ENCODE measurements around the gene DYNC1LI1. TPM values are rescaled to one million over a fixed set of nuclear protein-coding genes. Genes with fewer than 3 reads are reported as not detected.

Gene DYNC1LI1
- total and polyA plus RNA-seq, 2 donors, result 28.4 to 29.2 TPM

DNA sequence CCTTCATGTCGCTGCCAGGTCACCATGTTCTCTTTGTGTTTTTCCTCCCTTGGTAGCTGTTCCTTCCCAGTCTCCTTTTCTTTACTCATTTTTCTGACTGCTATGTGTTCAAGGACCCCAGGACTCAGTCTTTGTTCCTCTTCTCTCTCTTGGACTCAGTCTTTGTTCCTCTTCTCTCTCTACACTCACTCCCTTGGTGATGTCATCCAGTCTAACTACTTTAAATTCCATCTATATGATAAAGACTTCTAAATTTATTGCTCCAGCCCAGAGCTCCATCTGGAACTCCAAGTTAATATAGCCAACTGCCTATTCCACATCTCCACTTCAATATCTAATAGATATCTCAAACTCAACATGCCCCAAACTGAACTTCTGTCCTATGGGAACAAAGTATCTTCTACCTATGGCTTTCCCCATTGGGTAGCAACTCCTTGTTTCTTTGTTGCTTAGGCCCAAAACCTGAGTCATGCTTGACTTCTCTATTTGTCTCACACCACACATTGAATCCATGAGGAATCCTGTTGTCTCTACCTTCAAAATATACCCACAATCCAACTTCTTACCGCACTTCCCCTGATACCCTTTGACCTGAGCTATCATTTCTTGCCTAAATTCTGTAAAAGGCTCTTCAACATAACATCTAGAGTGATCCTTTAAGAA is 4.9 kb upstream of the DYNC1LI1 start:
- H3K4me1 ChIP-seq (ENCODE audit: control insufficient read depth in 2 of 2, insufficient read depth in 2 of 2, low read length in 2 of 2), result peaks cover 8 to 17% of the 10 kb centered on the region in 2 donors
- no peak overlapping the region for H3K27ac ChIP-seq (ENCODE audit: low read depth in 1 of 2, low read length in 1 of 2)
- WGBS, result 98% methylated on average over 2 of the region's 2 CpGs
- no peaks in the 10 kb centered on the region for H3K36me3 ChIP-seq (ENCODE audit: control insufficient read depth in 2 of 2, insufficient read depth in 2 of 2, low read length in 1 of 2)
- no peaks in the 10 kb centered on the region for H3K27me3 ChIP-seq (ENCODE audit: control insufficient read depth in 2 of 2, insufficient read depth in 1 of 2, low read length in 1 of 2)
- DNase-seq (ENCODE audit: low read depth in 6 of 9, low spot score in 9 of 9), result no peak
- H3K9me3 ChIP-seq (ENCODE audit: control insufficient read depth in 2 of 2, insufficient read depth in 1 of 2, low read length in 1 of 2), result peaks cover 0 to 5% of the 10 kb centered on the region in 2 donors
- no peak overlapping the region for H3K4me3 ChIP-seq (ENCODE audit: low read length in 2 of 2)

DNA sequence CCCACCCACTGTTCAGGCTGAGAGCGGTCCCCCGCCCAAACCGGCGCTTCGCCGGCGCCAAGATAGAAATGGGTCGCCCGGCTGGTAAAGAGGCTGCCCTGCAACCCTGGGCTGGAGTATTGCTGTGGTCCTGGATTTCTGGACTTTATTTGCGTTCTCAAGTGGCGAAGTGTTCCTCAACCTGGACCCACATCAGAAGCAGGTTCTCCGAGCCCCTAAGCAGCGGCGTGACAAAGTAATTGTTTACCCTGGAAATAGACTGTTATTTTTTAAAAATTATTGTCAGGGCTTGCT is 481 bp upstream of the DYNC1LI1 start:
- peak overlapping the region; percentile 67 to 68 for H3K27ac ChIP-seq (ENCODE audit: low read depth in 1 of 2, low read length in 1 of 2)
- no peaks in the 10 kb centered on the region for H3K27me3 ChIP-seq (ENCODE audit: control insufficient read depth in 2 of 2, insufficient read depth in 1 of 2, low read length in 1 of 2)
- peaks cover 3 to 7% of the 10 kb centered on the region in 2 donors for H3K4me1 ChIP-seq (ENCODE audit: control insufficient read depth in 2 of 2, insufficient read depth in 2 of 2, low read length in 2 of 2)
- H3K36me3 ChIP-seq (ENCODE audit: control insufficient read depth in 2 of 2, insufficient read depth in 2 of 2, low read length in 1 of 2), result peaks cover under 1 to 2% of the 10 kb centered on the region in 2 donors
- no peak for DNase-seq (ENCODE audit: low read depth in 6 of 9, low spot score in 9 of 9)
- H3K4me3 ChIP-seq (ENCODE audit: low read length in 2 of 2), result peak overlapping the region; percentile 64 to 87
- no peaks in the 10 kb centered on the region for H3K9me3 ChIP-seq (ENCODE audit: control insufficient read depth in 2 of 2, insufficient read depth in 1 of 2, low read length in 1 of 2)
- 2% methylated on average over 14 of the region's 14 CpGs for WGBS

DNA sequence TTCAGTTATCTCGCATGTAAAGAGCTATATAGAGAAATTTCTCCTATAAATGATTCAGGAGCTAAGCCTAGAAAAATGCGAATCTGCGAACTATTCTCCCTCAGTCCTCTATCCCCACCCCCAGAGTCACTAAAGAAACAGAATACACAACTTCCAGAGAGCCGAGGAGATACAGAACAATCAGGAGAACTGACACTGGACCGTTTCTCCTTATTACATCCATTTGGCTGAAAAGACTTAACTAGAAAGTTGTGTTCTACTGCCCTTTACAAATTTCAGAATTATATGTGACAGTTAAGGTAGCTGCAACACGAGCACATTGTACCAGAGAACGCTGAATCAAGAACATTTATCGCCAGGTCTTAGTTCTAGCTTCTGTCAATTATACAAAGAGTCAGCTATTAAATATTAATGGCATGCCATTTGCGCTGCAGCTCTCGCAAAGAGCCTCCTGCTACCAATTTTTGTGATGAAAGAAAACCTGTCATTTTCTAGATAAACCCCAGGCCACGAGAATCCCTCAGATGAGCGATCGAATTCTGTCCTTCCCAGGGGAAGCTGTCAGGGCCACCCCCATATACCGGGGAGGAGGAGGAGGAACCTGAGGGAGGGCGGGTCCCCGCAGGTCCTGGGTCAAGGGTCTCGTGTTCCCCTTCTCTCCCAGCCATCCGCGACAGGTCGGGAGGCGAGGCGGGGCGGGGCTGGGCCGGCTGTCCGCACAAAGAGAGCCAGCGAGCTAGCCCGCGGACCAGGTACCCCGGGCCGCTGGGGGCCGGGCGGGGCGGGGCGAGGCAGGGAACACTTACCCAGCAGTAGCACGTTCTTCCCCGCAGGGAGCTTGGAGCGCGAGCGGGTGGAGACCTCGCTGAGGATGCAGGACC is 878 bp downstream of the DYNC1LI1 start:
- Histone ChIP-seq H3K36me3 (ENCODE audit: control insufficient read depth in 2 of 2, insufficient read depth in 2 of 2, low read length in 1 of 2) (peaks cover 4 to 8% of the 10 kb centered on the region in 2 donors), H3K27me3 (ENCODE audit: control insufficient read depth in 2 of 2, insufficient read depth in 1 of 2, low read length in 1 of 2) (no peaks in the 10 kb centered on the region)

DNA sequence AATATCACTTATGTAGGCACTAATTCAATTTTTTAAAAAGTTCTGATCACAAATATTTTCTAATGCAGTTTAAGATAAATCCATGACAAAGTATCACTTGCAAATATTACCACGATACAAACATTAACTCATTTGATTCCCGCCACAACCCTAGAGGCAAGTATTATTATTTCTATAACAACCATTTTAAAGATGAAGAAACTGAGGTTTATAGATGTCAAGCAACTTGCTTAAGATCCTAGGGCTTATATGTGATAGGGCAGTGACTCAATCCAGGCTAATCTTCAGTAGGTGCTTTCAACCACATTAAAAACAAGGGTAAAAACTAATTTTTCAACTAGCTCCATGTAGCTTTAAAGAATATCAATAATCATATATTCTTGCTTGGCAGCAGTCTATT is 1.7 kb downstream of the DYNC1LI1 start:
- H3K27ac ChIP-seq (ENCODE audit: low read depth in 1 of 2, low read length in 1 of 2), result no peak overlapping the region
- WGBS, result 98% methylated on average over 2 of the region's 2 CpGs
- no peaks in the 10 kb centered on the region for H3K9me3 ChIP-seq (ENCODE audit: control insufficient read depth in 2 of 2, insufficient read depth in 1 of 2, low read length in 1 of 2)
- no peaks in the 10 kb centered on the region for H3K27me3 ChIP-seq (ENCODE audit: control insufficient read depth in 2 of 2, insufficient read depth in 1 of 2, low read length in 1 of 2)
- H3K36me3 ChIP-seq (ENCODE audit: control insufficient read depth in 2 of 2, insufficient read depth in 2 of 2, low read length in 1 of 2), result peaks cover 4 to 8% of the 10 kb centered on the region in 2 donors
- H3K4me3 ChIP-seq (ENCODE audit: low read length in 2 of 2), result no peak overlapping the region
- DNase-seq (ENCODE audit: low read depth in 6 of 9, low spot score in 9 of 9), result no peak
- H3K4me1 ChIP-seq (ENCODE audit: control insufficient read depth in 2 of 2, insufficient read depth in 2 of 2, low read length in 2 of 2), result peaks cover 3 to 7% of the 10 kb centered on the region in 2 donors

More for the DNA sequence above, 878 bp downstream of the DYNC1LI1 start:
- Histone ChIP-seq H3K4me1 (ENCODE audit: control insufficient read depth in 2 of 2, insufficient read depth in 2 of 2, low read length in 2 of 2) (peaks cover 3 to 7% of the 10 kb centered on the region in 2 donors), H3K9me3 (ENCODE audit: control insufficient read depth in 2 of 2, insufficient read depth in 1 of 2, low read length in 1 of 2) (no peaks in the 10 kb centered on the region), H3K4me3 (ENCODE audit: low read length in 2 of 2) (peak overlapping the region; percentile 64 to 87), H3K27ac (ENCODE audit: low read depth in 1 of 2, low read length in 1 of 2) (peak overlapping the region; percentile 67 to 86)
- WGBS, result 4% methylated on average over 40 of the region's 40 CpGs
- peak in 4 of 9 donors; percentile 8 to 26 (median 22) for DNase-seq (ENCODE audit: low read depth in 6 of 9, low spot score in 9 of 9)

DNA sequence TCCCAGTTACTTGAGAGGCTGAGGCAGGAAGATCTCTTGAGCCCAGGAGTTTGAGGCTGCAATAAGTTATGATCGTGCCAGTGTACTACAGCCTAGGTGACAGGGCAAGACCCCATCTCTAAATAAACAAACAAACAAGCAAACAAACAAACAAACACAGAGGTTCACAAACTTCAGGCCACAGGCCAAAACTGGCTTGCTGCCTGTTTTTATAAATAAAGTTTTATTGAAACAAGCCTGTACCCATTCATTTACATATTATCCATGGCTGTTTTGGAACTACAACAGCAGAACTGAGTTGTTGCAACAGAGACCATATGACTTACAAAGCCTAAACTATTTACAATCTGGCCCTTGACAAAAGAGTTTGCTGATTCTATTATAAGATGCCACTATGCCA is 6.5 kb downstream of the DYNC1LI1 start:
- no peak overlapping the region for H3K27ac ChIP-seq (ENCODE audit: low read depth in 1 of 2, low read length in 1 of 2)
- H3K9me3 ChIP-seq (ENCODE audit: control insufficient read depth in 2 of 2, insufficient read depth in 1 of 2, low read length in 1 of 2), result no peaks in the 10 kb centered on the region
- H3K36me3 ChIP-seq (ENCODE audit: control insufficient read depth in 2 of 2, insufficient read depth in 2 of 2, low read length in 1 of 2), result peaks cover 4 to 21% of the 10 kb centered on the region in 2 donors
- H3K4me3 ChIP-seq (ENCODE audit: low read length in 2 of 2), result no peak overlapping the region
- WGBS, result 96% methylated on average over 1 of the region's 1 CpG
- H3K27me3 ChIP-seq (ENCODE audit: control insufficient read depth in 2 of 2, insufficient read depth in 1 of 2, low read length in 1 of 2), result no peaks in the 10 kb centered on the region
- H3K4me1 ChIP-seq (ENCODE audit: control insufficient read depth in 2 of 2, insufficient read depth in 2 of 2, low read length in 2 of 2), result no peaks in the 10 kb centered on the region
- no peak for DNase-seq (ENCODE audit: low read depth in 6 of 9, low spot score in 9 of 9)

DNA sequence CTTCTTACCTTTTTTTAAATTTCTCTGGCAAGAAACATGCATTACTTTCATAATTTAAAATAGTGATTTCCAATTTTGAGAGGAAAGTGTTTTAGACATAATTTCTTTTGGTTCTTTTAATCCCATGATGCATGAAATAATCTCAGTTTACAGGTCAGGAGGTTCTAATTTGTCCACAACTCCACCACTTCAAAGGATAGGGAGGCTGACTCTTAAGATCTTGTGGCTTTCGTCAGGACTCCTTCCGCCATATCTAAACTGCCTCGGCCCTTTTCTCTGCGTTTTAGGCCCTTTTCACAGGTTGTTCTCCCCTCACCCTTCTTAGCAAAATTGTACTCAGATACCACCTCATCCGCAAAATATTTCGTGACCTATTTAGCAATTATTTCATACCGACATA is 8.0 kb downstream of the DYNC1LI1 start:
- 93% methylated on average over 7 of the region's 7 CpGs for WGBS
- Histone ChIP-seq H3K36me3 (ENCODE audit: control insufficient read depth in 2 of 2, insufficient read depth in 2 of 2, low read length in 1 of 2) (peaks cover 4 to 21% of the 10 kb centered on the region in 2 donors), H3K4me3 (ENCODE audit: low read length in 2 of 2) (no peak overlapping the region), H3K27me3 (ENCODE audit: control insufficient read depth in 2 of 2, insufficient read depth in 1 of 2, low read length in 1 of 2) (no peaks in the 10 kb centered on the region), H3K9me3 (ENCODE audit: control insufficient read depth in 2 of 2, insufficient read depth in 1 of 2, low read length in 1 of 2) (no peaks in the 10 kb centered on the region), H3K4me1 (ENCODE audit: control insufficient read depth in 2 of 2, insufficient read depth in 2 of 2, low read length in 2 of 2) (no peaks in the 10 kb centered on the region), H3K27ac (ENCODE audit: low read depth in 1 of 2, low read length in 1 of 2) (no peak overlapping the region)
- no peak for DNase-seq (ENCODE audit: low read depth in 6 of 9, low spot score in 9 of 9)

DNA sequence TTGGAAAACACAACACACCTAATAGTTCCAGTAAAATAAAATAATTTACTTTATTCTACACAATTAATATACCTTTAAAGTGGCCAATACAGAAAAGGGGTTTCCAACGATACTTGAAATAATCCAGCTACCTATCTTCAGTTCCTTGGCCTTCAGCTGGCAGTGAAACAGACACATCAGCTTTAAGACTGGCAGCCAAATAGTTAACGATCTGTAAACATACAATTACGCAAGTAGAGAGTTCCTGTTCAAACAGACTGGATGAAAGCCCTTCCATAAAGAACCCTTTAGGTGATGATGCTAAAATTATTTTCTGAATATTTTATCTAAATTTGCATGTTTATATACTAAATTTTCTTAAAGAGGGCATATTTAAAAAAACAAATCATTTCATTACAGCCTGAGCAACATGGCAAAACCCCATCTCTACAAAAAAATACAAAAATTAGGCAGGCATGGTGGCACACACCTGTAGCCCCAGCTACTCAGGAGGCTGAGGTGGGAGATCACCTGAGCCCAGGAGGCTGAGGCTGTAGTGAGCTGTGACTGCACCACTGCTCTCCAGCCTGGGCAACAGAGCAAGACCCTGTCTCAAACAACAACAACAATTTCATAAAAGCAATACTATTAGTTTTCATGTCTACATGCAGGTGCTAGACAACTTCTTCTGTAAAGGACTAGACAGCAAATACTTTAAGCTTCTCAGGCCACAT is 12.9 kb downstream of the DYNC1LI1 start:
- Histone ChIP-seq H3K36me3 (ENCODE audit: control insufficient read depth in 2 of 2, insufficient read depth in 2 of 2, low read length in 1 of 2) (peaks cover 0 to 14% of the 10 kb centered on the region in 2 donors), H3K27me3 (ENCODE audit: control insufficient read depth in 2 of 2, insufficient read depth in 1 of 2, low read length in 1 of 2) (no peaks in the 10 kb centered on the region), H3K9me3 (ENCODE audit: control insufficient read depth in 2 of 2, insufficient read depth in 1 of 2, low read length in 1 of 2) (no peaks in the 10 kb centered on the region), H3K27ac (ENCODE audit: low read depth in 1 of 2, low read length in 1 of 2) (no peak overlapping the region), H3K4me1 (ENCODE audit: control insufficient read depth in 2 of 2, insufficient read depth in 2 of 2, low read length in 2 of 2) (no peaks in the 10 kb centered on the region), H3K4me3 (ENCODE audit: low read length in 2 of 2) (no peak overlapping the region)
- 95% methylated on average over 3 of the region's 3 CpGs for WGBS
- no peak for DNase-seq (ENCODE audit: low read depth in 6 of 9, low spot score in 9 of 9)

DNA sequence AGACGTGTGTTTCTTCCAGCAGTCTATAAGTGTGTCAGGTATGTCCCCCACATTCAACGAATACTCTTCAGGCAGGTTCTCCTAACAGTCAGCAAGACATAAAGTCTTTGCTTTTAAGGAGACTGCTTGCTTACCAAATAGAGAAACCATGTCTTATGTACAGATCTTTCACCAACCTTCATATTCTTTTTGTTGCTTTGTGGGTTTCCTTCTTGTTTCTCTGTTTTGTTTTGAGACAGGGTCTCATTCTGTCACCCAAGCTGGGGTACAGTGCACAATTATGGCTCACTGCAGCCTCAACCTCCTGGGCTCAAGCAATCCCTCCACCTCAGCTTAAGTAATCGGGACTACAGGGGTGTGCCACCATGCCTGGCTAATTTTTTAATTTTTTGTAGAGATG is 14.3 kb downstream of the DYNC1LI1 start:
- H3K4me1 ChIP-seq (ENCODE audit: control insufficient read depth in 2 of 2, insufficient read depth in 2 of 2, low read length in 2 of 2), result no peaks in the 10 kb centered on the region
- H3K36me3 ChIP-seq (ENCODE audit: control insufficient read depth in 2 of 2, insufficient read depth in 2 of 2, low read length in 1 of 2), result peaks cover 0 to 8% of the 10 kb centered on the region in 2 donors
- no peak overlapping the region for H3K27ac ChIP-seq (ENCODE audit: low read depth in 1 of 2, low read length in 1 of 2)
- no peaks in the 10 kb centered on the region for H3K27me3 ChIP-seq (ENCODE audit: control insufficient read depth in 2 of 2, insufficient read depth in 1 of 2, low read length in 1 of 2)
- DNase-seq (ENCODE audit: low read depth in 6 of 9, low spot score in 9 of 9), result no peak
- H3K9me3 ChIP-seq (ENCODE audit: control insufficient read depth in 2 of 2, insufficient read depth in 1 of 2, low read length in 1 of 2), result no peaks in the 10 kb centered on the region
- WGBS, result 97% methylated on average over 3 of the region's 3 CpGs
- no peak overlapping the region for H3K4me3 ChIP-seq (ENCODE audit: low read length in 2 of 2)

DNA sequence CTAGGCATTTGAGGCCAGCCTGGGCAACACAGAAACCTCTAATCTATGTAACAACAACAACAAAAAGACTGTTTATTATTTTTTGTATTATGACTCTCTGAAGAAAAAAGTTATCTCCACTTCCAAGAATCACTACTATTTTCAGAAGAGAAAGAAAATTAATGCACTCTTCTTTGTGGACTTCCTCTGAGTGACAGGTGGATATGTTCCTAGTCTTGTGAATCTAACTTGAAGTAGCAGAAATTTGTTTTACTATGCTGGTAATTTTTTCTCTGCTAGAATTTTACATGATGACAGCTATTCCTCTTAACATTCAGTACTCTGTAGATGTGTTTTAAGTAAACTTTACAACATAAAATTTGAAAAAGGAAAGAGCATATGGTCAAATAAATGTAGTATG is 16.7 kb downstream of the DYNC1LI1 start:
- Histone ChIP-seq H3K4me1 (ENCODE audit: control insufficient read depth in 2 of 2, insufficient read depth in 2 of 2, low read length in 2 of 2) (no peaks in the 10 kb centered on the region), H3K27me3 (ENCODE audit: control insufficient read depth in 2 of 2, insufficient read depth in 1 of 2, low read length in 1 of 2) (no peaks in the 10 kb centered on the region), H3K36me3 (ENCODE audit: control insufficient read depth in 2 of 2, insufficient read depth in 2 of 2, low read length in 1 of 2) (no peaks in the 10 kb centered on the region), H3K4me3 (ENCODE audit: low read length in 2 of 2) (no peak overlapping the region), H3K9me3 (ENCODE audit: control insufficient read depth in 2 of 2, insufficient read depth in 1 of 2, low read length in 1 of 2) (no peaks in the 10 kb centered on the region), H3K27ac (ENCODE audit: low read depth in 1 of 2, low read length in 1 of 2) (no peak overlapping the region)
- no peak for DNase-seq (ENCODE audit: low read depth in 6 of 9, low spot score in 9 of 9)

Measured in thymus (tissue), 11 donors.